Thyroid gland (tissue), 4 donors: ENCODE data around the gene ZNF621. TPM values are rescaled to one million over a fixed set of nuclear protein-coding genes. Genes with fewer than 3 reads are reported as not detected.

Experiments
- DNase-seq, 2 donors: peaks; one replicate each; pipeline ENCODE4 v3.0.0-alpha.2; 2019
- H3K27ac ChIP-seq, 3 donors: fragments of 200-600 bp; sonication (generic); 1 replicate in 2 of 3; 2 replicates in 1 of 3; pipeline ENCODE4 v1.5.1; 2016 to 2019; ENCODE audit warnings: mild to moderate bottlenecking in 1 of 3, moderate library complexity in 1 of 3
- H3K27me3 ChIP-seq: fragments of 200-600 bp; sonication (generic); one replicate; pipeline ENCODE4 v1.5.1; 2019
- H3K36me3 ChIP-seq, 2 donors: fragments of 200-600 bp; sonication (generic); one replicate each; pipeline ENCODE4 v1.5.1; 2016 to 2019
- H3K4me1 ChIP-seq, 2 donors: fragments of 200-600 bp; sonication (generic); one replicate each; pipeline ENCODE4 v1.5.1; 2017 to 2019
- H3K4me3 ChIP-seq, 3 donors: fragments of 200-600 bp; sonication (generic); replicated peaks in 1 of 3; 1 replicate in 2 of 3; 2 replicates in 1 of 3; pipeline ENCODE4 v1.5.1; 2016; ENCODE audit warnings: mild to moderate bottlenecking in 1 of 3
- H3K9me3 ChIP-seq: fragments of 200-600 bp; sonication (generic); one replicate; pipeline ENCODE4 v1.5.1; 2017
- CTCF ChIP-seq, 6 experiments: fragments of 200-600 bp in 3 of 6; fragments of 450-650 bp in 3 of 6; sonication (generic) in 3 of 6; IDR thresholded peaks; one replicate each; pipeline ENCODE4 v1.5.1; 2016 to 2019; ENCODE audit warnings: antibody characterized with exemption in 6 of 6, mild to moderate bottlenecking in 2 of 6, inconsistent platforms in 1 of 6, moderate library complexity in 1 of 6
- POLR2A ChIP-seq, 2 donors: fragments of 450-650 bp; IDR thresholded peaks; one replicate each; pipeline ENCODE4 v1.6.1; 2017; ENCODE audit warnings: antibody characterized with exemption in 2 of 2, mild to moderate bottlenecking in 2 of 2, moderate library complexity in 1 of 2
- WGBS, 2 donors: methylation state at CpG; one replicate each; pipeline ENCODE4 v1.1.5; 2017; 5-methylcytosine and 5-hydroxymethylcytosine counted together
- intact Hi-C: fragments of 100-400 bp; cut with DNase I; formaldehyde crosslinking; loops from one replicate; pipeline ENCODE4 v1.15.1; 2023
- total RNA-seq, 4 donors: library from RNA; depleted of rRNA; stranded (reverse); fragments of >200 nt; gene quantifications; one replicate each; pipeline ENCODE4 v1.2.3, GENCODE V29; 2016

Gene ZNF621
- total RNA-seq, 4 donors from 2014 or later, result 15.8 to 28.1 (median 23.4) TPM

- DNase-seq, result no peak
- Histone ChIP-seq H3K27ac (no peak overlapping the region), H3K36me3 (peaks cover 36 to 38% of the 10 kb centered on the region in 2 donors), H3K4me3 (no peak overlapping the region), H3K9me3 (no peaks in the 10 kb centered on the region), H3K27me3 (no peaks in the 10 kb centered on the region), H3K4me1 (peaks cover 0 to 19% of the 10 kb centered on the region in 2 donors)
- TF ChIP-seq CTCF (IDR thresholded peaks at IDR 0.05) (no peak), POLR2A (IDR thresholded peaks at IDR 0.05) (no peak)
- intact Hi-C loops, result loop anchor here (10.0 kb wide), 1 partner anchor 64 kb away; no protein-coding TSS in a partner anchor
- WGBS, 2 donors, result 96 to 97% methylated on average over 3 of the region's 3 CpGs
Measured at GRCh38 chr3:40528426-40528825, 3.7 kb downstream of the ZNF621 start.

GRCh38 chr3:40532252-40532651 lies 7.5 kb downstream of the ZNF621 start:
- Histone ChIP-seq H3K36me3 (peaks cover 36 to 49% of the 10 kb centered on the region in 2 donors), H3K27me3 (no peaks in the 10 kb centered on the region), H3K9me3 (no peaks in the 10 kb centered on the region), H3K27ac (no peak overlapping the region), H3K4me3 (no peak overlapping the region), H3K4me1 (no peaks in the 10 kb centered on the region)
- DNase-seq, result no peak
- TF ChIP-seq POLR2A (IDR thresholded peaks at IDR 0.05) (no peak), CTCF (IDR thresholded peaks at IDR 0.05) (no peak)
- intact Hi-C loops, result no loop called here
- 97 to 98% methylated on average over 5 of the region's 5 CpGs for WGBS, 2 donors

- no peaks in the 10 kb centered on the region for H3K4me1 ChIP-seq
- no peak for DNase-seq
- H3K9me3 ChIP-seq, result no peaks in the 10 kb centered on the region
- TF ChIP-seq CTCF (IDR thresholded peaks at IDR 0.05) (no peak), POLR2A (IDR thresholded peaks at IDR 0.05) (no peak)
- H3K27ac ChIP-seq, result no peak overlapping the region
- H3K4me3 ChIP-seq, result no peak overlapping the region
- H3K36me3 ChIP-seq, result peaks cover 33 to 49% of the 10 kb centered on the region in 2 donors
- H3K27me3 ChIP-seq, result no peaks in the 10 kb centered on the region
- intact Hi-C loops, result no loop called here
Measured at GRCh38 chr3:40534283-40534682, 9.5 kb downstream of the ZNF621 start.

GRCh38 chr3:40546816-40547215 lies 22.1 kb downstream of the ZNF621 start:
- intact Hi-C loops, result no loop called here
- TF ChIP-seq POLR2A (IDR thresholded peaks at IDR 0.05), result no peak
- no peaks in the 10 kb centered on the region for H3K36me3 ChIP-seq
- 41 to 68% methylated on average over 1 of the region's 1 CpG for WGBS, 2 donors
- no peaks in the 10 kb centered on the region for H3K4me1 ChIP-seq
- no peak overlapping the region for H3K4me3 ChIP-seq
- no peaks in the 10 kb centered on the region for H3K9me3 ChIP-seq
- H3K27ac ChIP-seq, result no peak overlapping the region
- no peak for DNase-seq
- no peaks in the 10 kb centered on the region for H3K27me3 ChIP-seq

- DNase-seq, result no peak
- H3K4me3 ChIP-seq, result no peak overlapping the region
- H3K9me3 ChIP-seq, result no peaks in the 10 kb centered on the region
- no peak overlapping the region for H3K27ac ChIP-seq
- intact Hi-C loops, result no loop called here
- H3K27me3 ChIP-seq, result no peaks in the 10 kb centered on the region
- TF ChIP-seq POLR2A (IDR thresholded peaks at IDR 0.05), result no peak
- TF ChIP-seq CTCF (IDR thresholded peaks at IDR 0.05), result no peak
- WGBS, 2 donors, result 95 to 100% methylated on average over 1 of the region's 1 CpG
- H3K4me1 ChIP-seq, result no peaks in the 10 kb centered on the region
- no peaks in the 10 kb centered on the region for H3K36me3 ChIP-seq
Measured at GRCh38 chr3:40550167-40550566, 25.4 kb downstream of the ZNF621 start.
